Tracheal epithelial cell (primary cell): ENCODE data around the gene OR4C3. TPM values are rescaled to one million over a fixed set of nuclear protein-coding genes. Genes with fewer than 3 reads are reported as not detected.

Experiments
- total RNA-seq: library from RNA; depleted of rRNA; stranded (reverse); fragments of >200 nt; gene quantifications from 2 replicates; pipeline ENCODE4 v1.2.1, GENCODE V29; 2014

OR4C3 gene
- total RNA-seq = not detected in 2 replicates

DNA sequence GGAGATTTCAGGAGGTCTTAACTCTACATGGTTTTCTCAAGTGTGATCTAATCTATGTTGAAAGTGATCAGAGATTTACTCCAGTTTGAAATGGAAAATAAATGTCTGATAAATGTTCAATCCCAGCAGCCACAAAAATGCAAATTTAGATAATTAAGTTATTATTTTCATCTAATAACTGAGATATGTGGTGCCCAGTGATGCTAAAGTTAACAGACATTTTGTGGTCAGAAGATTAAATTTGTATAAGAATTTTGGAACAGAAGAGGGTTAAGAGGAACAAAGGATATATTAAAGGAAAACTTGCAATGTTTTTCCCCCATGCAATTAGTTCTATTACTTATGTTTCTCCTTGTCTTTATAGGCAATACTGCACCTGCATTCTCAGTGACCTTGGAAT, at the start of gene OR4C3:
TSS of gene OR4C3 (plus strand) at position 301 of the 400 bp plus-strand sequence. CDS start 102 bp downstream, outside the sequence.

DNA sequence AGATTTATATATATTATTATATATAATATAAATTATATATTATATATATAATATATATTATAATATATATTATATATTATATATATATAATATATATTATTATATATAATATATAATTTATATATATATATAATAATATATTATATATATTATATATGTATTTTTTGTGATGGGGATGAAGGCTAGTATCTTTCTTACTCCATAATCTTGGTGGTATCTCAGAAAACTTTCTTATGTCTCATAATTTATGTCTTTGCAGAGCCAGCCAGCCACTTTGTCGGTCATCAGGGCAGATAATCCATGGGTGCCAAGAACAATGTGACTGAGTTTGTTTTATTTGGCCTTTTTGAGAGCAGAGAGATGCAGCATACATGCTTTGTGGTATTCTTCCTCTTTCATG, 18.8 kb upstream of the OR4C3 start, which contains the start of gene OR4S1:
TSS of gene OR4S1 (plus strand) at position 301 of the 400 bp plus-strand sequence. CDS start at position 301, 0 bp downstream.

DNA sequence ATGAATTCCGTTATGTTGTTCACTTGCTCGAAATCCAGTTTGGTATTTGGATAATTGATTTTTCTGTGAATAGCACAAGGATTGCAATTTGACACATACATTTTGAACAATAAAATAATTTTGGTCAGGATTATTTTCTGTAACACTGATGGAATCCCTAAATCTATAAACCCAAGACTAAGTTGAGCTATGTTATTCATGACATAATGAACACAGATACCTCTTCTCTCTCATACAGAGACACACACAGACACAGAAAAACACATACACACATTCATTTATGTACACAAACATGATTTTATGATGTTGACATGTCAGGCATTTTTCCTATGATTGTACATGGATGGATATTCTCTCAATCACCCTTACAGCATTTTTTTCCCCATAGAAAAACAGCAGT, 41.6 kb downstream of the OR4C3 start, which contains the start of gene OR4C5:
TSS of gene OR4C5 (minus strand) at position 101 of the 400 bp plus-strand sequence. CDS start at position 101, 0 bp downstream.

Other genes starting within 250 kb of the OR4C3 start
- gene OR4B1, start 108.1 kb upstream of the OR4C3 start, total RNA-seq = not detected in 2 replicates
- not detected in 2 replicates for gene OR4X2, start 79.8 kb upstream of the OR4C3 start, total RNA-seq
- gene OR4X1, start 61.1 kb upstream of the OR4C3 start, total RNA-seq = not detected in 2 replicates
- not detected in 2 replicates for gene OR4S1, start 18.7 kb upstream of the OR4C3 start, total RNA-seq
- not detected in 2 replicates for gene OR4C5, start 41.5 kb downstream of the OR4C3 start, total RNA-seq
- not detected in 2 replicates for gene OR4A47, start 163.9 kb downstream of the OR4C3 start, total RNA-seq